Caco-2 (cell line): Measurements from ENCODE around the gene GRIK3. TPM values are rescaled to one million over a fixed set of nuclear protein-coding genes. Genes with fewer than 3 reads are reported as not detected.

Source experiments
- BruUV-seq: library from RNA; stranded (reverse); fragments of 400-500 nt; replicated peaks from 2 replicates; lab custom pipeline; 2021; lab: Mats Ljungman, UMichigan
- CTCF ChIA-PET: fragments of 300-600 bp; sonication (Branson Sonifier 250); formaldehyde crosslinking; loops from one replicate; lab custom pipeline; 2022; ENCODE audit warnings: antibody characterized with exemption; lab: Charles Lee
- POLR2A ChIA-PET: fragments of 300-600 bp; sonication (Branson Sonifier 250); formaldehyde crosslinking; loops from one replicate; lab custom pipeline; 2022; ENCODE audit warnings: antibody characterized with exemption; lab: Charles Lee
- DNase-seq, 2 experiments: peaks; one replicate each; pipeline versions ENCODE4 v3.0.0 to v3.0.0-alpha.2; 2020 to 2022
- H3K27me3 ChIP-seq: replicated peaks from 2 replicates; pipeline ENCODE4 v1.6.0; 2011; ENCODE audit warnings: low read length; ENCODE audit not compliant: control insufficient read depth, insufficient read depth
- H3K36me3 ChIP-seq: 2 replicates; pipeline ENCODE4 v1.5.1; 2011; ENCODE audit warnings: low read length; ENCODE audit not compliant: control insufficient read depth, insufficient read depth
- H3K4me1 ChIP-seq: fragments of 250-450 bp; sonication (Bioruptor Pico); 2 replicates; pipeline ENCODE4 v1.5.1; 2020; ENCODE audit warnings: mild to moderate bottlenecking
- H3K4me3 ChIP-seq: 2 replicates; pipeline ENCODE4 v1.5.1; 2011; ENCODE audit warnings: low read depth, mild to moderate bottlenecking, control low read depth, low read length
- H3K9me3 ChIP-seq: fragments of 250-450 bp; sonication (Bioruptor Pico); 2 replicates; pipeline ENCODE4 v1.5.1; 2020; ENCODE audit warnings: mild to moderate bottlenecking, moderate library complexity
- H3K27ac Mint-ChIP-seq: one replicate; pipeline ENCODE4 v1.8.0; 2022; ENCODE audit warnings: mixed read lengths; ENCODE audit not compliant: unreplicated experiment
- H3K27me3 Mint-ChIP-seq: one replicate; pipeline ENCODE4 v1.8.0; 2022; ENCODE audit warnings: mixed read lengths; ENCODE audit not compliant: insufficient read depth, unreplicated experiment
- H3K36me3 Mint-ChIP-seq: one replicate; pipeline ENCODE4 v1.8.0; 2022; ENCODE audit warnings: mild to moderate bottlenecking, mixed read lengths; ENCODE audit not compliant: insufficient read depth, unreplicated experiment
- H3K4me1 Mint-ChIP-seq: one replicate; pipeline ENCODE4 v1.8.0; 2022; ENCODE audit warnings: low read depth, mixed read lengths; ENCODE audit not compliant: unreplicated experiment
- H3K4me3 Mint-ChIP-seq: one replicate; pipeline ENCODE4 v1.8.0; 2022; ENCODE audit warnings: mild to moderate bottlenecking, moderate library complexity, mixed read lengths; ENCODE audit not compliant: unreplicated experiment
- H3K9me3 Mint-ChIP-seq: one replicate; pipeline ENCODE4 v1.8.0; 2022; ENCODE audit warnings: mixed read lengths; ENCODE audit not compliant: unreplicated experiment
- CTCF ChIP-seq, 2 experiments: fragments of 200-600 bp in 1 of 2; IDR thresholded peaks; 1 replicate in 1 of 2; 2 replicates in 1 of 2; pipeline versions ENCODE4 v1.5.1 to v1.8.0; 2011 to 2022; ENCODE audit warnings: antibody characterized with exemption in 1 of 2, control low read depth in 1 of 2, inconsistent platforms in 1 of 2, low read depth in 1 of 2, low read length in 1 of 2, mild to moderate bottlenecking in 1 of 2, moderate library complexity in 1 of 2; ENCODE audit not compliant: insufficient read depth in 1 of 2, severe bottlenecking in 1 of 2, unreplicated experiment in 1 of 2
- intact Hi-C: fragments of 100-400 bp; cut with micrococcal nuclease; formaldehyde crosslinking; loops from one replicate; pipeline ENCODE4 v1.10.0; 2022; ENCODE audit not compliant: unreplicated experiment
- total RNA-seq: library from RNA; stranded (reverse); gene quantifications from 2 replicates; pipeline ENCODE4 v1.2.3, GENCODE V29; 2022

GRIK3 gene
- total RNA-seq, 1 experiment from 2014 or later, result not detected

GRCh38 chr1:36908096-36908495, 126.2 kb downstream of the GRIK3 start:
- no TSS peak for BruUV-seq
- H3K27ac Mint-ChIP-seq, result no peak overlapping the region
- peaks cover 24% of the 10 kb centered on the region for H3K27me3 Mint-ChIP-seq
- TF ChIP-seq CTCF (IDR thresholded peaks at IDR 0.05; ENCODE audit: insufficient read depth in 1 of 2, low read depth in 1 of 2, low read length in 1 of 2, severe bottlenecking in 1 of 2, unreplicated experiment in 1 of 2), result no peak
- no peak overlapping the region for H3K4me3 ChIP-seq
- no peaks in the 10 kb centered on the region for H3K4me1 Mint-ChIP-seq
- CTCF ChIA-PET, result no interaction called here
- no peaks in the 10 kb centered on the region for H3K4me1 ChIP-seq
- no peaks in the 10 kb centered on the region for H3K9me3 ChIP-seq
- POLR2A ChIA-PET, result no interaction called here
- DNase-seq, result no peak
- no peaks in the 10 kb centered on the region for H3K36me3 Mint-ChIP-seq
- H3K4me3 Mint-ChIP-seq, result no peak overlapping the region
- intact Hi-C loops, result no loop called here
- H3K36me3 ChIP-seq, result no peaks in the 10 kb centered on the region
- H3K9me3 Mint-ChIP-seq, result no peaks in the 10 kb centered on the region
- no peaks in the 10 kb centered on the region for H3K27me3 ChIP-seq

GRCh38 chr1:36906555-36906954, 127.8 kb downstream of the GRIK3 start:
- H3K4me1 Mint-ChIP-seq, result no peaks in the 10 kb centered on the region
- Histone ChIP-seq H3K9me3 (no peaks in the 10 kb centered on the region), H3K4me3 (no peak overlapping the region), H3K27me3 (no peaks in the 10 kb centered on the region), H3K36me3 (no peaks in the 10 kb centered on the region), H3K4me1 (no peaks in the 10 kb centered on the region)
- no peak overlapping the region for H3K27ac Mint-ChIP-seq
- ChIA-PET POLR2A (no interaction called here), CTCF (no interaction called here)
- DNase-seq, result no peak
- peaks cover 17% of the 10 kb centered on the region for H3K27me3 Mint-ChIP-seq
- no TSS peak for BruUV-seq
- intact Hi-C loops, result no loop called here
- no peaks in the 10 kb centered on the region for H3K9me3 Mint-ChIP-seq
- no peak for TF ChIP-seq CTCF (IDR thresholded peaks at IDR 0.05; ENCODE audit: insufficient read depth in 1 of 2, low read depth in 1 of 2, low read length in 1 of 2, severe bottlenecking in 1 of 2, unreplicated experiment in 1 of 2)
- no peak overlapping the region for H3K4me3 Mint-ChIP-seq
- no peaks in the 10 kb centered on the region for H3K36me3 Mint-ChIP-seq

GRCh38 chr1:36905941-36906340, 128.4 kb downstream of the GRIK3 start:
- Mint-ChIP-seq H3K36me3 (no peaks in the 10 kb centered on the region), H3K4me1 (no peaks in the 10 kb centered on the region), H3K4me3 (no peak overlapping the region), H3K27ac (no peak overlapping the region), H3K27me3 (peaks cover 14% of the 10 kb centered on the region), H3K9me3 (no peaks in the 10 kb centered on the region)
- ChIA-PET POLR2A (no interaction called here), CTCF (no interaction called here)
- BruUV-seq, result no TSS peak
- no peak for DNase-seq
- intact Hi-C loops, result no loop called here
- H3K4me3 ChIP-seq, result no peak overlapping the region
- H3K9me3 ChIP-seq, result no peaks in the 10 kb centered on the region
- H3K36me3 ChIP-seq, result no peaks in the 10 kb centered on the region
- no peaks in the 10 kb centered on the region for H3K27me3 ChIP-seq
- no peak for TF ChIP-seq CTCF (IDR thresholded peaks at IDR 0.05; ENCODE audit: insufficient read depth in 1 of 2, low read depth in 1 of 2, low read length in 1 of 2, severe bottlenecking in 1 of 2, unreplicated experiment in 1 of 2)
- no peaks in the 10 kb centered on the region for H3K4me1 ChIP-seq
